Adrenal gland (tissue), 5 donors: ENCODE data around the gene PDGFC.

Experiments
- CTCF ChIP-seq, 6 experiments: fragments of 450-650 bp in 4 of 6; fragments of 200-600 bp in 2 of 6; sonication (generic) in 1 of 6; IDR thresholded peaks; 1 replicate in 5 of 6; 2 replicates in 1 of 6; pipeline versions ENCODE4 v1.5.1 to v1.8.0; 2016 to 2021; ENCODE audit warnings: antibody characterized with exemption in 6 of 6, mild to moderate bottlenecking in 2 of 6, moderate library complexity in 1 of 6
- POLR2A ChIP-seq, 2 donors: fragments of 450-650 bp; IDR thresholded peaks; one replicate each; pipeline ENCODE4 v1.6.1; 2017; ENCODE audit warnings: antibody characterized with exemption in 2 of 2, mild to moderate bottlenecking in 2 of 2, moderate library complexity in 1 of 2
- donor health status: DM: no; HTN: no; CAD: no.

GRCh38 chr4:156751486-156751885 lies 220.1 kb downstream of the PDGFC start:
- TF ChIP-seq CTCF (IDR thresholded peaks at IDR 0.05) (no peak), POLR2A (IDR thresholded peaks at IDR 0.05) (no peak)
